NCI-H187 treated with DMSO at 0.1 percent for 48 hours (cell line): ENCODE data around the gene USP25.

Experiments
- DNase-seq: peaks from one replicate; lab custom pipeline; 2025; lab: John Stamatoyannopoulos, UW

Gene USP25

GRCh38 chr21:15809818-15810217 lies 80.0 kb downstream of the USP25 start:
- DNase-seq = no peak

DNA sequence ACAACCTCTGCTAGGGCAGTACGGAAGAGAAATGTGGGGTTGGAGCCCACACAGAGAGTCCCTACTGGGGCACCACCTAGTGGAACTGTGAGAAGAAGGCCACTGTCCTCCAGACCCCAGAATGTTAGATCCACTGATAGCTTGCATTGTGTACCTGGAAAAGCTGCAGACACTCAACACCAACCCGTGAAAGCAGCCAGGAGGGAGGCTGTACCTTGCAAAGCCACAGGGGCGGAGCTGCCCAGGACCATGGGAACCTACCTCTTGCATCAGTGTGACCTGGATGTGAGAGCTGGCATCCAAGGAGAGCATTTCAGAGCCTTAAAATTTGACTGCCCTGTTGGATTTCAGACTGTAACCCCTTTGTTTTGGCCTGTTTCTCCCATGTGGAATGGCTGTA lies 85.5 kb downstream of the USP25 start:
- DNase-seq = no peak

- DNase-seq = no peak
Measured at GRCh38 chr21:15820327-15820726, 90.5 kb downstream of the USP25 start.

GRCh38 chr21:15820852-15821379 lies 91.1 kb downstream of the USP25 start:
- no peak for DNase-seq

DNA sequence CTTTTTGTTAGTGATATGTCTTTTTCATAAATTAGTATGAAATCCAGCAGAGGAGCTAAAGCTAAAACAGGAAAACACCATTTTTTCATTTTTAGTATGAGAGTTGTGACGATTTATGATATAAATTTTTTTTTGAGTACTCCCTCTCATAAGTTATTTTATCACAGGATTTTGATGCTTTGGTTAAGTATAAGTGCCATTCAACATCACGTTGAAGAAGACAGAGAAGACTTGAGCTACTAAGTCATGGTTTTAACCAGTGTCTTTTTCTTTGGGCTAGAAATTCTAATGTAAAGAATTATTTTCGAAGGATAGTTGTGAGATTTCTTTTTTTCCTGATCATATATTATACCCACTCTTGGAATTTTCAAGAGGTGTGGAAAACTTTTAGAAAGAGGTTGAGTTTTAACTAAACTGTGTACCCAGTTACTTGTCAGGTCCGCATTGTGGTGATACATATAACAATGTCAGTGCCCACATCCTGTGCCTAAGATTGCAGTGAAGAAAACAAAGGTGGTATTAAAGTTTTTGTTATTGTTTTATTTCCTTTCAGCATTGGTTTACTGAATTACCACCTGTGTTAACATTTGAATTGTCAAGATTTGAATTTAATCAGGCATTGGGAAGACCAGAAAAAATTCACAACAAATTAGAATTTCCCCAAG lies 93.8 kb downstream of the USP25 start:
- DNase-seq = no peak

DNA sequence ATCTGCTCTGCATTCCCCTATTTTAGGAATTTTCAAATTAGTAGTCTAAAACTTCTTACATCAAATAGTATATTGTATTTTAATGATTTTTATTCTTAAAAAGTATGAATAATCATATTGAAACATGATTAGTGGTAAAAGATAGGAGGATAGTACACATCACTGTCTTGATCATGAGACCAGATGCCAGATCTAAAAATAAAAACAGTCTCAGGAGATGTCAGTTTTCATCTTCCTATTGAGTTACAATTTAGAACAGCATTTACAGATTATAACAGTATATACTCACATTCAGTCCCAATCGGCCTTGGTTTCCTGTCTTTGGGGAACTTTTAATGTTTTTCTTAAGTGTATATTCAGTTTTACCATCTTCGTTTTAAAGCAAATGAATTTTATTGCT lies 95.9 kb downstream of the USP25 start:
- no peak for DNase-seq

GRCh38 chr21:15826147-15826780 lies 96.5 kb downstream of the USP25 start:
- DNase-seq = no peak

GRCh38 chr21:15826908-15827601 lies 97.3 kb downstream of the USP25 start:
- DNase-seq = no peak

GRCh38 chr21:15831497-15831896 lies 101.7 kb downstream of the USP25 start:
- no peak for DNase-seq

GRCh38 chr21:15837645-15838044 lies 107.9 kb downstream of the USP25 start:
- no peak for DNase-seq

- no peak for DNase-seq
Measured at GRCh38 chr21:15839026-15839425, 109.2 kb downstream of the USP25 start.

GRCh38 chr21:15839601-15840000 lies 109.8 kb downstream of the USP25 start:
- DNase-seq = no peak

DNA sequence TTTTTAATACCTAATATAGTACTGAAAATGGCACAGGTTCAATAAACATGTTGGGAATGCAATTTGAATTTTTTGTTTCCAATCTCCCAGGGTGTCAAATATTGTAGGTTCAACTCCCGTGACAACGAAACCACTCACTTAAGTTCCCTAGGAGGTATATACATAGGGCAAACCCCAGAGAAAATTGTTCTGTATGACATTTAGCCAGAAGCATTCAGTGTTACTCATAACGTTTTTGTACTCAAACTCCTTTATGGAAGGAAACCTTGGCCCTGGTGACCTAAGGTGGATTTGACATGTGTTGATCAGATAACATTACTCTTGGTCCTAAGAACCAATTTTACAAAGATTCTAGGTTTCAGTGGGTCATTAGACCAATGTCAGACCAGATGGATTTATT lies 110.6 kb downstream of the USP25 start:
- no peak for DNase-seq

DNA sequence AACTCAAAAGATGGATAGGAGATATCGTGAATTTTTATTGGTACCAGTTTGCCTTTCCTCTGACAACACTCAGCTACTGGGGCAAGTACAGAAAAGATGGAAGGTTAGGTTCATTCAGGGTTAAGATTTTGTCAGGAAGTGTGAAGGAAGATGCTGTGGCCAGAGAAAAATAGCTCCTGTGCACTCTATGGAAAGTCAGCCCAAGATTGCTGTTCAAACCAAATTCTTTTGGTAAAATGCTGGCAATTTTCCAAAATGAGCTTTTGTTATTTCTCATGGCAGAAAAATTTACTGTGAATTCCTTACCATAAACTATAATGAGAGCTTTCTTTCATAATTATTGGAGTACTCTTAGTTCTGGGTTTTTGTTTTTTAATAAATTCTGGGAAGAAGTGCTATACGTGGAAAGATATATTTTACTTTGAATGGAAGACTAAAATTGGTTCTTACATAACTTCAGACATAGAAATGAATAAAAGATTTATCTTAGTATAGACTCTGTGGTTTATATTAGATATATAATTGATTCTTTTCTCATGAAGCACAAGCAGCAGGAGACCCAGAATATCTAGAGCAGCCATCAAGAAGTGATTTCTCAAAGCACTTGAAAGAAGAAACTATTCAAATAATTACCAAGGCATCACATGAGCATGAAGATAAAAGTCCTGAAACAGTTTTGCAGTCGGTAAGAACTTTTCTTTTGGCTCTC lies 112.2 kb downstream of the USP25 start:
- DNase-seq = no peak

DNA sequence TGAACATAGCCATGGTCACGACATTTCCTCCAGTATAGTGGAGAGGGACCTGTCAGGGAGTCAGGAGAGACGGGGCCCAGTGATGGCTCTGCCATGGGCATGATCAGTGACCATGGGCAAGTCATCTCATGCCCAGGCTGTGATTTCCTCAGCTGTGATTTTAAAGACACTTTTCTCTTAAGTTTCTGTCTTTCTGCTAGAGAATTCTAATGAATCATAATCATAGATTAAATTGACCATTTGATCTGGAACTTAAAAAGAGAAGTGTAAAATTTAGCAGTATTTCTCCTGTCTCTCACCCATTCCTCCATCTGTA lies 112.7 kb downstream of the USP25 start:
- DNase-seq = no peak

GRCh38 chr21:15843766-15844165 lies 114.0 kb downstream of the USP25 start:
- DNase-seq = no peak

GRCh38 chr21:15848634-15849560 lies 119.1 kb downstream of the USP25 start:
- no peak for DNase-seq

DNA sequence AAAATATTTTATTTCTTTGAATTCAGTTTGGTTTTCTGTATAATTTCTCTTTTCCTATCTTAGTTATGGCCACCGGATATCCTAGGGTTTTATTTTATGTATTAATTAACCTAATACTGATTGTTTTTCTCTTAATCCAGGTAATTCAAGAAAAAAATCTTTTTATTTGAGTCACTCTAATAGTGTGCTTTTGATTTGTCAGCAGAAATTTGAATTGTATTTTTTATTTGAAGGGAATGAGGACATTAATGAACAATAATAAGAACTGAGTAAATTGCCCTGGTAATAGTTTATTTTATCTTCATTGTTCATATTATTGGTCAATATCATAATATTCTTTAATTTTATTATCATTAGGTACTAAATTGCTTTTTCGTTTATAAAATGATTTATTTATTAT lies 120.1 kb downstream of the USP25 start:
- no peak for DNase-seq

DNA sequence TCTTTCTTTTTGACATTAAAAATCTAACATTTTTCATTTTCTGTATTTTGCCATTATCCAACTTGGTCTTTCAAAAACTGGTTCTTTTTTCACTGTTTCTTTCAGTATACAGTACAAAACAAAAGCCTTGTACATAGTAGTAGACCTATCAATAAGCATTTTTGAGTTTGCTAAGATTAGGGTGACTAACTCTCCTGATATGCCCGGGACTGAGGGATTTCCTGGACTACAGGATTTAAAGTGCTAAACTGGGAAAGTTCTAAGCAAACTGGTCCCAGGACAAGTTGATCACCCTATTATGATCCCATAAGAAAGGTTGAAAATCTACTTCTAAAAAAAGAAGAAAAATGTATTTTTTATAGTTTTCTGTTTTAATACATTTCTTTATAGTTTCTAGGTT lies 120.9 kb downstream of the USP25 start:
- no peak for DNase-seq

DNA sequence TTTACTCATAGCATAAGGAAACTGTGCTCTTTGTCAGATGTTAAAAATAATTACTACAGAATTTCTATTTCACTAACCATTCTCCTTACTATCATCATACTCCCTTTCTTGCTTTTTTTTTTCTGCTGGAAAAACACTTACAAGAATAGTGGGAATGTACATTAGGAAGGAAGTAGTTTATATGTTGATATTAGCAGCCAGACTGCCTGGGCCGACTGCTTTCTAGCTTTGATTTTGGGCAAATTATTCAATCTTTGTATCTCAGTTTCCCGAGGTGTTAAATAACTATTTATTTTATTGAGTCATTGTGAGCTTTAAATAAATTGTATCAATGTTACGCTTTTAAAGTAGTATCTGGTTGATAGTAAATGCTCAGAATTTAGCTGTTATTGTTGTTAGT lies 122.4 kb downstream of the USP25 start:
- no peak for DNase-seq

DNA sequence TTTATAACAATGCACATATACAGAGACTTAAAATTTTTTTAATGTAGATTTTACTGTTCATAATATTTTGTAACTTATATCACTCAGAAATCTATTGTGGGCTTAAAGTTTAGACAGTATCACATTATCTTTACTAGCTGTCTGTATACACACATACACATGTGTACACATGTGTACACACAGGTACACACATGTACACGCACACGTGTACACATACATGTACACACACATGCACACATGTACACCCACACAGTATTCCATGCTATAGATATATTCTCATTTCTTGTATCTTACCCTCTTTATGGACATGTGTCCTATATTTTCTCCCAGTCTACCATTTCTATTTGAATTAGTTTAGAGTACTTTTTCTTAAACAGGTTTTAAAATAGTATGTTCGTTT lies 123.3 kb downstream of the USP25 start:
- DNase-seq = no peak

GRCh38 chr21:15856813-15857212 lies 127.0 kb downstream of the USP25 start:
- DNase-seq = no peak
